T-helper 9 cell (primary cell): ENCODE data around the gene UMODL1.

ENCODE experiments used
- DNase-seq: peaks from one replicate; pipeline ENCODE4 v3.0.0-alpha.2; 2020
- total RNA-seq, 2 donors: gene quantifications; one replicate each; lab custom pipeline; 2026; lab: John Stamatoyannopoulos, UW

UMODL1 gene
- 0.35 to 1.4 reads per million in 2 donors for total RNA-seq

GRCh38 chr21:42071146-42071737, at the start of gene UMODL1:
Gene UMODL1, plus strand, starts transcription at chr21:42071317. Its CDS starts 0 bp downstream, at chr21:42071317.
- no peak for DNase-seq

DNA sequence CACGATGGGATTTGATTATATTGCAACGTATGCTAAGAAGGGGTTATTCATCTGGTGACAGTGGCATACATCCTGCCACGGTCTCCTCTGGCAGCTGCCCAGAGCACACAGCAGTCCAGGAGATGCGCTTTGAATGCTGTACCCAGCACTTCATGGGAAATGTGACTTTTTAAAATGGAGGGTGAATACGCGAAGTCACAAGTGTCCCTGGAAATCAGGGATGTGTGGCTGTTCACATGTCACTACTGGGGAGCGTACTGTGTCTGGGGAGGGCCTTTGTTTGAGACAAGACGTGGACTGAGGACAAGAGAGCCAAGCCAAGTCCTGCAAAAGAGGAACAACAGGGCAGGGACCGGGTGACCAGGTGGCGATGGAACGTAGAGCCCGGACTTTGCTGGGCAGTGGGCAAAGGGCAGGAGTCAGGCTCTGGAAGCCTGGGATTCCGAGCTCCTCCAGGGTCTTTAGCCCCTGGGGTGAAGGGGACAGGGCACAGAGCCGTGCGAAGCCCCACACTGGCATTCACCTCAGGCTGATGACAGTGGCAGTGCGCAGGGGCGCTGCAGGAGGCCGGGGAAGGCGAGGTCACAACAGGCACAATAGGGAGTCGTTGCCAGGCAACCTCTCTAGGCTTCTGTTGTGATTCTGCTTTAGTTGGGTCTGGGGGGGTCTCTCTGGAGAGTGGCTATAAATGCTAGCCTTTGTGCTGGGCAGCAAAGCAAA, 49.6 kb upstream of the UMODL1 start:
- no peak for DNase-seq

DNA sequence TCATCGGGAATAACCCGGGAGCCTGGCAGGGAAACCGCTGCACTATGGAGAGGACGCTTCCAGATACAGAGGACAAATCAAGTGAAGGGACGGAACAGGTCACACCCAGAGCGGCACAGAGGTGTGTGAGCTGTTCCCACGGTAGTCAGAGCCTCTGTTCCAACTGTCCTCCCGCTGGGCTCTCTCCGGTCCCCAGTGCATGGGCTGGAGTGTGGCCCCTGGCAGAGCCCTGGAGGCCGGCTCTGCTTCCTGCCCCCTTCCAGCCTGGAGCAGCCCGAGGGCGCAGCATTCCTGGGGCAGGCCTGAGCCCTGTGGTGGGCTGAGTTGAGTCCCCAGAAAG, 49.1 kb upstream of the UMODL1 start:
- DNase-seq = no peak

DNA sequence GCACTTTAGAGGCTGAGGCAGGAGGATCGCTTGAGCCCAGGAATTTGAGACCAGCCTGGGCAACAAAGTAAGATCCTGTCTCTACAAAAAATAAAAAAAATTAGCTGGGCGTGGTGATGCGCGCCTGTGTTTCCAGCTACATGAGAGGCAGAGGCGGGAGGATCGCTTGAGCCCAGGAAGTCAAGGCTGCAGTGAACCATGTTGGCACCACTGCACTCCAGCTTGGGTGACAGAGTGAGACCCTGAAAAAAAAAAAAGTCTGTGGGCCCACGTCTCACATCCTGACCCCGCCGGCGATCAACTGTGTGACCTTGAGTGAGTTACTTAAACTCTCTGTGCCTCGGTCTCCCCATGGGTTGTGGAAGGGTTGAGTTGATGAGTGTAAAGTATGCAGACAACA, 48.2 kb upstream of the UMODL1 start:
- DNase-seq = no peak

- DNase-seq = no peak
Measured at GRCh38 chr21:42025376-42026081, 45.6 kb upstream of the UMODL1 start.

GRCh38 chr21:42026082-42026435, 45.1 kb upstream of the UMODL1 start:
- DNase-seq = no peak

- no peak for DNase-seq
Measured at GRCh38 chr21:42027085-42027821, 43.9 kb upstream of the UMODL1 start.

DNA sequence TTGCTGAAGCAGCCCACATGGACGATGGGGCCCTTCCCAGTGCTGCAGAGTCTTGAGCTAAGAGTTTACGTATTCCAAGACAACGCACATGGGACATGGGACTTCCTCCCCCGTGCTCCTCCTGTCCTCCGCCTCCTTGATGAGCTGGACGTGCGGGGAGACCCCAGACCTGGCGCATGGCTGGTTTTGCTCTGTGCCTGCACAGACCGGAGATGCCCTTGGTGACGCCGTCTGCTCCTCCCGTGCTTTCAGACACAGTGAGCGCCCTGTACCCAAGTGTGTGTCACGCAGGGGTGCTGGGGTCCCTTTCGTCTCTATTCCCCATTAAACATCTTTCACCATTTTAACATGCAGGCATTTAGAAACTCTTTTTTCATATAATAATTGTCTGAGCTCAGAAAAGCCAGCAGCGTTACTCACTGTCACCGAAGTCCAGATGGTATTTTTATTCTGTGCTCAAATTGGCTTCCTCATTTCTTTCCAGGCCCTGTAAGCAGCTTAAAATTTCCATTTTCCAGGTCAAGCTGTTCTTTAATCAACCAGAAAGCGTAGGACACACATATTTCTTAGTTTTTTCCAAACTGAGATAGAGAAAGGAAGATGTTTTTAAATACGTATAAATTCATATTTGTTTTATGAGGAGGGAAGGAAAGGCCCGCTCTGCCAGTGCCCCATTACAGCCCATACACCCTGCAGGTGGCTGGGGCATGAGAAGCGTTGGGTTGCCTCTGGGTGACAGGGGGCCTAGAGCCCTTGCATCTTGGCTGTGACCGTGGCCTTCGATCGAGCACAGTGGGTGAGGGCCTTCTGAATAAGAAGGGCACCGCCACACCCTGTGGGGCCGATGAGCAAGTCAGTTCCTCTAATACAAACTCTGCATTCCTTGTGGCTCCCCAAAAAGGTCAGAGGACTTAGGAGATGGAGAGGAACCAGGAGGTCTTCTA, 43.0 kb upstream of the UMODL1 start:
- no peak for DNase-seq

DNA sequence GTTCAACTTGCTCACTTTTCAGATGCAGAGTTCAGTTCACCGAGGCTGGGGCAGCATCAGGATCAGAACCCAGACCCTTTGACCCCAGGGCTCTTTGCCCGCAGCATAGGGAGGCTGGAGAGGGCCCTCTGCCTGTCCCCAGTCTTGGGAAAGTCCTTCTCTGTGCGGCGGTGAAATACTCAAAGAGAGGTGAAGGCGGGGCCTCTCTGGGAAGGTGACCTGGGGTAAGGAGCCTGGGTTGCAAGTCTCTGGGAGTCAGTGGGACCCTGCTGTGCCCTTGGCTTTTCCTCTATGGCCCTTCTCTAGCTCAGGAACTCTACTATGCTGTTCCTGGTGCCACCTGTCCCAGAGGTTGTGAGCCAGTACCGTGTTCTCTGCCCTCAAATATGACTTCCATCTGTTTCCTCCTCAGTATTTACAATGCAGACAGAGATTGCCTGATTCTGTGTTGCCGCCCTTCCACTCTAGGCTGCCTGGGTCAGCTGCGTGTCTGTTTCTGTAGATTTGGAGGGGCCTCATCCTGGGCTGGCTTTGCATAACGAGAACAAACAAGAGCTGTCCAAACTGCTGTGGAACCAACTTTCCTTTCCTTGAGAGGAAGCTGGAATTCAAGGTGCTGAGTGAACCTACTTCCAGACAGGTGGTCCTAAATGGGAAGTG, 42.2 kb upstream of the UMODL1 start:
- DNase-seq = no peak

GRCh38 chr21:42030311-42030710, 40.8 kb upstream of the UMODL1 start:
- DNase-seq = no peak

- no peak for DNase-seq
Measured at GRCh38 chr21:42031241-42031640, 39.9 kb upstream of the UMODL1 start.

GRCh38 chr21:42031816-42032215, 39.3 kb upstream of the UMODL1 start:
- DNase-seq = no peak

DNA sequence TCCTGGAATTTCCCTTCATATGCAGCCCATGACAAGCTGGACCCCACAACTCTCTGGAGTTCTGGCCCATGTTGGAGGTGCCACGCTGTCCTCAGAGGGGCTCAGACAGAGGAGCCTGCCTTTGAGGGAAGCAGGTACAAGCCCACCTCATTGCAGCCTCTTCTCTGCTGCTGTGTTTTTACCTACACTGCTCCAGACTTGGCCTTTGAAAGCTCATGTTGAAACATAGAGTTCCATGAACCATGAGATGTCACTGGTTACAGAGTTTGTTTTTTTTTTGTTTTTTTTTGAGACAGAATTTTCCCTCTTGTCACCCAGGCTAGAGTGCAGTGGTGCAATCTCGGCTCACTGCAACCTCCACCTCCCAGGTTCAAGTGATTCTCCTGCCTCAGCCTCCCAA, 38.9 kb upstream of the UMODL1 start:
- no peak for DNase-seq

DNA sequence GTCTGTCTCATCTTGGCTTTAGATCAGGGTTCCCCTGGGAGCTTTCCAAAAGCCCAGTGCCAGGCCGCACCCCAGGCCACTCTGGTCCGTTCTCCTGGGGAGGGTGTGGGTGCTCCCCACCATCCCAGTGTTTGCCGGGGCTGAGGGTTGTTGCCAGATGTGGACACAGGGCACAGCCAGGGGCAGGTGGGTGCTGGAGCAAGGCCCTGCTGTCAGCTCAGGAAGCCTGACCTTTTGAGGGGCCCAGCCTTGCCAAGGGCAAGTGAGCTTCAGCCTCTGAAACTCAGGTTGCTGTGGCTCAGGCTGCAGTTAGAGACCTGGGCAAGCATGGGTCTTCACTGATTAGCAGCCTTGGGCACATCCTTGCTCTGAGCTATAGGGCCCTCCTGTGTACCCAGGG, 38.1 kb upstream of the UMODL1 start:
- no peak for DNase-seq

- DNase-seq = no peak
Measured at GRCh38 chr21:42036313-42036712, 34.8 kb upstream of the UMODL1 start.

GRCh38 chr21:42037516-42037915, 33.6 kb upstream of the UMODL1 start:
- DNase-seq = no peak

DNA sequence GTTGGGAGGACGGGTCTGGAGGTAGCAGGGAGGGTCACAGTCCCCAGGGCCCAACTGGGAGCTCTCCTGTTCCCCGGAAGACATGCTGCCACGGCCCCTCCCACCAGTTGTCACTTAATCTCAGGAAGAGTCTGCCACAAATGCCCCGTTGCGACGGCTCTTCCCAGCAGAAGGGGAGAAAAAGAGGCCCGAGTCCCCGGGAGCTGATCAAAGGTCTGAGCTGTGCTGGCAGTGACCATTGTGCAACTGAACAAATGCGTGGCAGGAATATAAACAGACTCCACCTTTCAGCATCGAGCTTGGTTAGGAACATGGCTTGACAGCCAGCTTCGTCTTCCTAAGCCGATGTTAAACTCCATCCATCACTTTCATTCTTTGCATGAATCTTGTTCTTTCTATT, 33.2 kb upstream of the UMODL1 start:
- DNase-seq = no peak

DNA sequence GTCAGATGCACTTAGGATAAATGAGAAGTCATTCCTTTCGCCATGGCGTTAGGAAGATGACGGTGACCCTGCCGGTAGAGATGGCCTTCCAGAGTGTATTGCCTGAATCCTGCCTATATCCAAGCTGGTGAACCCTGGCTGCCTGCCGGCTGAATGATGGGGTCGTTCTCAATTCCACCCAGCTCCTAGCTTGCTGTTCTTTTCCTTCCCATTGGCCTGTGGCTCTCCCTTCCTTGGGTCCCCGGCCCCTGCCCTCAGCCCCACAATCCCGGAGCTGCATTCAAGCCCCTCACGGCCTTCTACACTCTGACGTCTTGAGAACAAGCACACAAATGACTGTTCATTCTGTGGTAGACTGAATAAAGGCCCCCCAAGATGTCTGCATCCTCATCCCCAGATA, 32.7 kb upstream of the UMODL1 start:
- no peak for DNase-seq

DNA sequence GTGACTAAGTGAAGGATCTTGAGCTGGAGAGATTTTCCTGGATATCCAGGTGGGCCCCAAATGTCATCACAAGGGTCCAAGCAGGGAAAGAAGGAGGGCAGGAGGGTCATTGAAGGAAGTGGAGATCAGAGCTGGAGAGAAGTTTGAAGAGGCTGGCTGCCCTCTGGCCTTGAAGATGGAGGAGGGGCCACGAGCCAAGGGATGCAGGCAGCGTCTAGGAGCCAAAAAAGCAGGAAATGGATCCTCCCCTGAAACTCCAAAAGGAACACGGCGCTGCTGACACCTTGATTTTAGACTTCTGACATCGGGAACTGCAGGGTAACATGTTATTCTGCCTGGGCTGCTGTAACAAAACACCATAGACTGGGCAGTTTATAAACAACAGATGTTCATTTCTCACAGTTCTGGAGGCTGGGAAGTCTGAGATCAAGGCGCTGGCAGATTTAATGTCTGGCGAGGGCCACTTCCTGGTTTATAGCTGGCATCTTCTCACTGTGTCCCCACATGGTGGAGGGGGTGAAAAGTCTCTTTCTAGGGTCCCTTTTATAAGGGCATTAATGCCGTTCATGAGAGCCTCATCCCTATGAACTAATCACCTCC, 32.2 kb upstream of the UMODL1 start:
- DNase-seq = no peak

DNA sequence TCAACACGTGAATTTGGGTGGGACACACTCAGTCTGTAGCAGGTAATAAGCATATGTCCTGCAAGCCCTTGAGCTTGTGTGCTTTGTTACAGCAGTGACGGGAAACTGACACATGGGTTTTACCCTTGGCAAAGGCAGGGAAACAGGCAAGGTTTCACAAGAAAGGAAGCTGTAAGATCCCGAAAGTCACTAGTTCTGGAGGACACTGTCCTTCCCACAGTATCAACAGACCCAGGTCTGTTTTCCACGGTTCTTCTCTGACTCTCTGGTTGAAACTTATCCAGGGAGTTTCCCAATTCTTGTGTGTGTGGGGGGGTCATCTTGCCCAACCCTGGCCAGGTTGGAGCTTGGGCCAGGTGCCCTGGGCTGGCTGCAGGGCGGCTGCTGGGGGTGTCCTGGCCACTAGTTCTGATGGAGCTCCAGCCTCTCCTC, 31.6 kb upstream of the UMODL1 start:
- no peak for DNase-seq

GRCh38 chr21:42039911-42040351, 31.2 kb upstream of the UMODL1 start:
- DNase-seq = no peak
